GM18499 (cell line): Measurements from ENCODE around the gene GCH1.
"Not testable (repeated sequence)": the region's sequence is repeated elsewhere in the genome, so short reads cannot be mapped to it uniquely, and the experiment has no call there.

Experiments used
- ATAC-seq: cut with Tn5 transposase; IDR thresholded peaks from one replicate; pipeline ENCODE4 v1.9.1; 2021; ENCODE audit warnings: moderate number of reproducible peaks; ENCODE audit not compliant: insufficient read depth, unreplicated experiment

GCH1 gene

DNA sequence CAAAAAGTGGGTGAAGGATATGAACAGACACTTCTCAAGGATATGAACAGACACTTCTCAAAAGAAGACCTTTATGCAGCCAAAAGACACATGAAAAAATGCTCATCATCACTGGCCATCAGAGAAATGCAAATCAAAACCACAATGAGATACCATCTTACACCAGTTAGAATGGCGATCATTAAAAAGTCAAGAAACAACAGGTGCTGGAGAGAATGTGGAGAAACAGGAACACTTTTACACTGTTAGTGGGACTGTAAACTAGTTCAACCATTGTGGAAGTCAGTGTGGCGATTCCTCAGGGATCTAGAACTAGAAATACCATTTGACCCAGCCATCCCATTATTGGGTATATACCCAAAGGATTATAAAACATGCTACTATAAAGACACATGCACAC, 27.0 kb downstream of the GCH1 start:
- not testable (repeated sequence) for ATAC-seq

DNA sequence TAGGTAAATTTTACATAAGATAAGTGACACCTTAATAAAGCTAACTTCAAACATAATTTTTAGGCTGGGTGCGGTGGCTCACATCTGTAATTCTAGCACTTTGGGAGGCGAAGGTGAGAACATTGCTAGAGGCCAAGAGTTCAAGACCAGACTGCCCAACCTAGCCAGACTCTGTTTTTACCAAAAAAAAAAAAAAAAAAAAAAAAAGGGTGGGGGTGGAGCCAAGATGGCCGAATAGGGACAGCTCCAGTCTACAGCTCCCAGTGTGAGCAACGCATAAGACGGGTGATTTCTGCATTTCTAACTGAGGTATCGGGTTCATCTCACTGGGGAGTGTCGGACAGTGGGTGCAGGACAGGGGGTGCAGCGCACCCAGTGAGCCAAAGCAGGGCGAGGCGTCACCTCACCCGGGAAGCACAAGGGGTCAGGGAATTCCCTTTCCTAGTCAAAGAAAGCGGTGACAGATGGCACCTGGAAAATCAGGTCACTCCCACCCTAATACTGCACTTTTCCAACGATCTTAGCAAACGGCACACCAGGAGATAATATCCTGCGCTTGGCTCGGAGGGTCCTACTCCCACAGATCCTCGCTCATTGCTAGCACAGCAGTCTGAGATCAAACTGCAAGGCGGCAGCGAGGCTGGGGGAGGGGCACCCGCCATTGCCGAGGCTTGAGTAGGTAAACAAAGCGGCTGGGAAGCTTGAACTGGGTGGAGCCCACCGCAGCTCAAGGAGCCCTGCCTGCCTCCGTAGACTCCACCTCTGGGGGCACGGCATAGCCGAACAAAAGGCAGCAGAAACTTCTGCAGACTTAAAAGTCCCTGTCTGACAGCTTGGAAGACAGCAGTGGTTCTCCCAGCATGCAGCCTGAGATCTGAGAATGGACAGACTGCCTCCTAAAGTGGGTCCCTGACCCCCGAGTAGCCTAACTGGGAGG, 32.2 kb downstream of the GCH1 start:
- ATAC-seq = not testable (repeated sequence)

DNA sequence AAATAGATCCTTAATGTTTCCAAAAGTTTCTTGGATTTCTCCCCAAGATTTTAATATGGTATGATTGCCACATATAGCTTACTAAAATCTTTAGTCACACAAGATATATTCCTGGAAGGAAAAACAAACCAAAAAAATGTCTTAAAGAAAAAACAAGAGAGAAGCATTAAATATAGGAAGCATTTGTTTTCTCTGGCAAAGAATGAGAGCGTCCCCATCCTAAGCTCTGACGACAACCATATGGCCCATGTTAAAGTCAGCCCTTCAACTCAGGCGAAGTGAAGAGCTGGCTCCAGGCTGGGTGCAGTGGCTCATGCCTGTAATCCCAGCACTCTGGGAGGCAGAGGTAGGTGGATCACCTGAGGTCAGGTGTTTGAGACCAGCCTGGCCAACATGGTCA, 35.6 kb downstream of the GCH1 start:
- ATAC-seq = no peak

- no peak for ATAC-seq
These were observed 36.0 kb downstream of the GCH1 start for GRCh38 chr14:54866588-54866987.

DNA sequence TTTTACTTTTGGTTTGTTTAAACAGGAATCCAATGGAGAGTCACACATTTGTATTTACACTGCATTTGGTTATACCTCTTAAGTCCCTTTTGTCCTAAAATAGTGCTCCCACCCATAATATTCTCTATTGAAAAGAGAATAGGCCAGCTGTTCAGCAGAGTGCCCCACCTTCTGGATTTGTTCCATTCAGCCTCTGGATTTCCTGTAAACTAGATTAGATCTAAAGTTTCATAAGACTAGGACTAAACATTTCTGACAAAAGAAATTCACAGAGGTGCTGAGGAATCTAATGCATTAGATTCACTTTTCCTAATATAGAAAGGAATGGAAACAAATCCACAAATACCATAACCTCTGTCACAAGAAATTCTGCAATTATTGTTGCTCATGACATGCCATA, 38.1 kb downstream of the GCH1 start:
- ATAC-seq = no peak

- no peak for ATAC-seq
These were observed 44.8 kb downstream of the GCH1 start for GRCh38 chr14:54857830-54858269.

GRCh38 chr14:54856152-54856551, 46.5 kb downstream of the GCH1 start:
- ATAC-seq = no peak

DNA sequence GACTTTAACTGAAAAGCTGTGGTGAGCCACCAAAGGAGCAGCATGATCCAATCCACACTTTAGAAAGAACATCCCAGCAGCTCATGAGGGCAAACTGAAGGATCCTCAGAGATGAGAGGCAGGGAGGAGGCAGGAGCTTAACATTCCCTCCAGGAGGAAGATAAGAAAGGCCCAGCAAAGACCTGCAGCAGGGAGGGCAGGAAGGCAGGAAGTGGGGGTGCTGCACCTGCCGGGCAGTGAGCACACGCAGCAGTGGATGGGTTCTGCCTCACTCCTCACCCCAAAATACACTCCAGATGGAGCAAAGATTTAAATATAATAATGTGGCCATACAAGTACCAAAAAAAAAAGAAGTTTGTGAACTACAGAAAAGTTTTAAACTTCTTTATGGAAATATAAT, 48.4 kb downstream of the GCH1 start:
- no peak for ATAC-seq

DNA sequence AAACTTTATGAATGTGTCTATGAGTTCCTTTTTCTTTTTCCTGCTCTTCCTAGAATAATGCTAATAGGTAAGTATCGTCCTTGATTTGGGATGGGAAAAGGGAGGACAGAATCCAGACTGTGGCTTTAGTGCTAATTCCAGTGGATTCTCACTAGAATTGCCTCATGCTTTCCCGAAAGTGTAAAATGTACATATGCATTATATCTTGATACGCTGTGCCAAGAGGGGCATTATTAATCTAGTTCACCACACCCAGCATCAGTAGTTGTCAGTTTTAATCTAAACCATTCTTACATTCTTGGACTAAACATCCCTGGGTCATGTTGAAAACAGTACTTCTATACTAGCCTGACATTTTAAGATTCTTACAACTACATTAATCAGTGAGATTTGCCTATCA, 49.3 kb downstream of the GCH1 start:
- no peak for ATAC-seq

DNA sequence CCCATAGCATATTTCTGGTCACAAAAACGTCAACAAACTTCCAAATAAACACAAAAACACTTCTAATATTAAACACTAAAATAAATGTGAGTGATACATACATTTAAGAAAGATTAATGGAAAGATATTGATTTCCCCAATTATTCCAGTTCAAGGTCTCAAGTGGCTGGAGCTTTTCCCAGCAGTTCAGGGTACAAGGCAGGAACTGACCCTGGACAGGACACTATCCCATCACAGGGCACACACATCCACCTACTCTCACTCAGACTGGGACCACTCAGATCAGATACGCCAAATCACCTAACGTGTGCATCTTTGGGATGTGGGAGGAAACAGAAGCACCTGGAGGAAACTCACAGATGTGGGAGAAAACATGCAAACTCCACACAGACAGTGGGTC, 50.4 kb downstream of the GCH1 start:
- ATAC-seq = no peak

GRCh38 chr14:54848910-54849309, 53.7 kb downstream of the GCH1 start:
- no peak for ATAC-seq

GRCh38 chr14:54845641-54846040, 57.0 kb downstream of the GCH1 start:
- no peak for ATAC-seq

- no peak for ATAC-seq
These were observed 58.1 kb downstream of the GCH1 start for GRCh38 chr14:54844479-54844878.

GRCh38 chr14:54840798-54841197, 61.8 kb downstream of the GCH1 start:
- ATAC-seq = no peak

DNA sequence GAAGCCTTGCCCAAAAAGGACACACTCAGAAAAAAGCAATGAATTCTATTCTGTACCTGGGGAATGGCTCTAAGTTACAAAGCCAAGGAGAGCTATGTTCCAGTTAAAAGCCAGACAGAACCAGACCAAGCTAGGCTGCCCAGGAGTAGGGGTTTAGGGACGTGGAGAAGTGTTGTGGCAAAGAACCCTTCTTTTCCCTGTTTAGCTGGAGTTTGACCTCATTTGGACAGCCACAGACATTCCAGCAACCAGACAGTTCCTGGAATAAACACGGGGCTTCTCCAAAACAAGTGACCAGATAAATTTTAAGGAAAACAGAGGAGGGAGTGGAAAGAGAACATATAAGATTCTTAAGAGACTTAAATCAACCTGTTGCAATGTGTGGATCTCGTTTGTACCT, 62.3 kb downstream of the GCH1 start:
- no peak for ATAC-seq

GRCh38 chr14:54839701-54840119, 62.9 kb downstream of the GCH1 start:
- no peak for ATAC-seq

- no peak for ATAC-seq
These were observed 63.6 kb downstream of the GCH1 start for GRCh38 chr14:54838931-54839512.

DNA sequence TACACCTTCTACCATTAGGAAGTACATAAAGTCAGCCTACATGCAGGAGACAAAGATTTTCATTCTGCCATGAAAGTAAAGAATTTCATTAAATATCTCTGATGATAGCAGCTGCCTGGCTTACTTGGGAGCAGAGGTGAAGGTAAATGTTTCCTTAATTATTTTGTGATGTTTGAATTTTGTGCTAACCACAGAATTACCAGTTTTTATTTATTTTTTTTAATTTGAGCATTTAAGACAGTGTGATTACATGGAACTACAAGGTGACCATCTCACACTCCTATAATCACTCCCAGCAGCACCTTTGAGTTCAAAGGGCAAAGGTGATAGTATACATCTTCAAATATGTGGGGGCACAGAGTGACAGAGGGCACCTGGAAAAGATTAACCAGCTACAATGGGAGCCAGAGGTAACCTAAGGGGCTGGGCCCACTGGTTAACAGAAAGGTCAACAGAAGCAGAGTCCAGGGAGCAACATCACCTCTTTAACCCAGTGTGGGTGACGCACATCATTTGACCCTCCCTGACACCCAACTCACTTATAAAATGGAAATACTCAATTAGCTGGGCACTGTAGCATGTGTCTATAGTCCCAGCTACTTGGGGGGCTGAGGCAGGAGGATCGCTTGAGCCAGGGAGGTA, 65.0 kb downstream of the GCH1 start:
- no peak for ATAC-seq

- no peak for ATAC-seq
These were observed 66.4 kb downstream of the GCH1 start for GRCh38 chr14:54836231-54836630.

DNA sequence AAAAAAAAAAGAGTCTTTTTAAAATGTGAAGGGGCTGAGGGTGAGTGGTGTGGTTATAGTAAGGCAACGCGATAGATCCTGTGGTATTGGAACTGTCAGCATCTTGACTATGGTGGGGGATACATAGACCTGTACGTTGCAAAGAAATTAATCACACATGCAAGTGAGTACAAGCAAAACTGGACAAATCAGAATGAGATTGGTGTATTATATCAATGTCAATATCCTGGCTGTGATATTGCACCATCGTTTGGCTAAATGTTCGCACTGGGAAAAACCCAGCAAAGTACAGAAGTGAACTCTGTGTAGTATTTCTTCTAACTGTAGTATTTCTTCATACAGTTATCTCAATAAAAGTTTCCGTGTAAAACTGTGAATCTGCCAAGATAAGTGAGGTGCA, 67.9 kb downstream of the GCH1 start:
- ATAC-seq = no peak

DNA sequence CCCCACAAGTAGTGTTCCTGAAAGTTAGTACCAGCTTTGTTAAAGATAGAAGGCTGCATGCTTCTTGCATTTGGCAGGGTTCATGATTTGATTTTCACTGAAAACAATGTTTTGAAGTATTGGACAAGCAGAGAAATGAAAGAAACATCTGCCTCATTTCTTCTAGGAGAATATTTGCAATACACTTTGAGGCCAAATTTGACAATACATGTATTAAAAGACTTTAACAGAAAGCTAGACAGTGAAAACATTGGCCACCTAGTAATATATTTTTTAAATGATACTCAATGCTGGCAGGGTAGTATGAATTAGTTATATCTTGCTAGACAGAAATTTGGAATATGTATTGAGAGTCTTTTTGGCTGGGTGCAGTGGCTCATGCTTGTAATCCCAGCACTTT, 68.5 kb downstream of the GCH1 start:
- no peak for ATAC-seq
